ENCODE measurements around the gene TPGS2.

The TPGS2 gene

GRCh38 chr18:36856815-36857214, 28.0 kb upstream of the TPGS2 start:
- H3K27me3 ChIP-seq (replicated peaks; ENCODE audit: control insufficient read depth, insufficient read depth, low read length) = no peaks in the 10 kb centered on the region
- DNase-seq (ENCODE audit: extremely low read depth, insufficient read length) = no peak
- no peaks in the 10 kb centered on the region for H3K36me3 ChIP-seq (ENCODE audit: control insufficient read depth, insufficient read depth, low read length)
- TF ChIP-seq CTCF (IDR thresholded peaks at IDR 0.05; ENCODE audit: insufficient read depth, low read length, poor library complexity, severe bottlenecking) = no peak
- no peak overlapping the region for H3K4me3 ChIP-seq (replicated peaks; ENCODE audit: low read depth, low read length)

GRCh38 chr18:36851202-36851590, 22.4 kb upstream of the TPGS2 start:
- DNase-seq (ENCODE audit: extremely low read depth, insufficient read length) = no peak
- H3K36me3 ChIP-seq (ENCODE audit: control insufficient read depth, insufficient read depth, low read length) = no peaks in the 10 kb centered on the region
- no peak for TF ChIP-seq CTCF (IDR thresholded peaks at IDR 0.05; ENCODE audit: insufficient read depth, low read length, poor library complexity, severe bottlenecking)
- H3K4me3 ChIP-seq (replicated peaks; ENCODE audit: low read depth, low read length) = no peak overlapping the region
- no peaks in the 10 kb centered on the region for H3K27me3 ChIP-seq (replicated peaks; ENCODE audit: control insufficient read depth, insufficient read depth, low read length)

GRCh38 chr18:36850527-36851201, 21.9 kb upstream of the TPGS2 start:
- Histone ChIP-seq H3K27me3 (replicated peaks; ENCODE audit: control insufficient read depth, insufficient read depth, low read length) (no peaks in the 10 kb centered on the region), H3K36me3 (ENCODE audit: control insufficient read depth, insufficient read depth, low read length) (no peaks in the 10 kb centered on the region), H3K4me3 (replicated peaks; ENCODE audit: low read depth, low read length) (no peak overlapping the region)
- DNase-seq (ENCODE audit: extremely low read depth, insufficient read length) = no peak
- no peak for TF ChIP-seq CTCF (IDR thresholded peaks at IDR 0.05; ENCODE audit: insufficient read depth, low read length, poor library complexity, severe bottlenecking)

- H3K36me3 ChIP-seq (ENCODE audit: control insufficient read depth, insufficient read depth, low read length) = no peaks in the 10 kb centered on the region
- H3K27me3 ChIP-seq (replicated peaks; ENCODE audit: control insufficient read depth, insufficient read depth, low read length) = no peaks in the 10 kb centered on the region
- no peak for DNase-seq (ENCODE audit: extremely low read depth, insufficient read length)
- TF ChIP-seq CTCF (IDR thresholded peaks at IDR 0.05; ENCODE audit: insufficient read depth, low read length, poor library complexity, severe bottlenecking) = no peak
- no peak overlapping the region for H3K4me3 ChIP-seq (replicated peaks; ENCODE audit: low read depth, low read length)
Measured at GRCh38 chr18:36849288-36850006, 20.6 kb upstream of the TPGS2 start.

- DNase-seq (ENCODE audit: extremely low read depth, insufficient read length) = no peak
- H3K27me3 ChIP-seq (replicated peaks; ENCODE audit: control insufficient read depth, insufficient read depth, low read length) = no peaks in the 10 kb centered on the region
- no peak for TF ChIP-seq CTCF (IDR thresholded peaks at IDR 0.05; ENCODE audit: insufficient read depth, low read length, poor library complexity, severe bottlenecking)
Measured at GRCh38 chr18:36848609-36849008, 19.8 kb upstream of the TPGS2 start.

More at GRCh38 chr18:36848609-36849008, 19.8 kb upstream of the TPGS2 start:
- Histone ChIP-seq H3K4me3 (replicated peaks; ENCODE audit: low read depth, low read length) (no peak overlapping the region), H3K36me3 (ENCODE audit: control insufficient read depth, insufficient read depth, low read length) (no peaks in the 10 kb centered on the region)
